Activated naive CD8-positive, alpha-beta T cell treated with anti-CD3 and anti-CD28 coated beads, Interleukin-2, amount 10 ng/mL, durations not matched to agents 7 days and 5 days (primary cell): ENCODE measurements around the gene ZNF709. TPM values are rescaled to one million over a fixed set of nuclear protein-coding genes. Genes with fewer than 3 reads are reported as not detected.
"Not testable (repeated sequence)": the region's sequence is repeated elsewhere in the genome, so short reads cannot be mapped to it uniquely, and the experiment has no call there.

Experiments
- ATAC-seq: fragments of 150-1000 bp; cut with Tn5 transposase; one replicate; pipeline ENCODE4 v1.10.0; 2021; ENCODE audit warnings: low read depth, moderate library complexity
- POLR2A ChIA-PET: fragments of 350-600 bp; sonication (Branson Sonifier 250); formaldehyde crosslinking; loops from one replicate; lab custom pipeline; 2021; ENCODE audit warnings: antibody characterized with exemption; lab: Charles Lee
- DNase-seq: peaks from one replicate; pipeline ENCODE4 v3.0.0; 2021
- H3K27ac Mint-ChIP-seq: one replicate; pipeline ENCODE4 v1.8.0; 2022; ENCODE audit warnings: mild to moderate bottlenecking, mixed read lengths
- H3K27me3 Mint-ChIP-seq: one replicate; pipeline ENCODE4 v1.8.0; 2022; ENCODE audit warnings: mild to moderate bottlenecking, moderate library complexity, mixed read lengths
- H3K36me3 Mint-ChIP-seq: one replicate; pipeline ENCODE4 v1.8.0; 2021; ENCODE audit warnings: mild to moderate bottlenecking, mixed read lengths
- H3K4me1 Mint-ChIP-seq: one replicate; pipeline ENCODE4 v1.8.0; 2021; ENCODE audit warnings: mixed read lengths
- H3K4me3 Mint-ChIP-seq: one replicate; pipeline ENCODE4 v1.8.0; 2022; ENCODE audit warnings: mild to moderate bottlenecking, moderate library complexity, mixed read lengths
- H3K9me3 Mint-ChIP-seq: one replicate; pipeline ENCODE4 v1.8.0; 2021; ENCODE audit warnings: mixed read lengths
- total RNA-seq, 2 experiments: library from RNA; stranded (reverse); gene quantifications; one replicate each; pipeline ENCODE4 v1.2.3, GENCODE V29; 2021

Gene ZNF709
- total RNA-seq, 2 experiments from 2014 or later: 4.9 to 5.0 TPM

DNA sequence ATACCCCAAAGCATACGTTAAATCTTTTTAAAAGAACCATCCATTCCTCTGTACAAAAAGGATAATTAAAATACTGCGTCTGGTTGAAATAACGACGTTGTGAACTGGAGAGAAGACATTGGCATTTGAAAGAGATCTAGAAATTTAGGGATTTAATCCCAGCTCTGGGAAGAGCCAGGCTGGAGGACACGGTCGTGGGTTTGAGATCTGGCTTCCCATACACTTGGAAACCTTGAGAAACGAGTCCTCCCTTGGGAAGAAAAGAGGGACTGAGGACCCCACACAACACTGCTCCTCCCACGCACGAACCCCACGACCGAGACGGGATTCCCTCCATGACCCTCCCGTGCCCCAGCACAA is 625 bp downstream of the ZNF709 start:
- Mint-ChIP-seq H3K27me3 (no peaks in the 10 kb centered on the region), H3K4me1 (peaks cover 24% of the 10 kb centered on the region), H3K27ac (peak overlapping the region; percentile 60), H3K9me3 (peaks cover 1% of the 10 kb centered on the region), H3K4me3 (peak overlapping the region; percentile 90), H3K36me3 (peaks cover 8% of the 10 kb centered on the region)
- ATAC-seq: no peak
- DNase-seq: no peak
- POLR2A ChIA-PET: interaction anchor here (2.3 kb wide), 1 partner anchor 12 kb away, joined by 12 read pairs; no protein-coding TSS in a partner anchor

DNA sequence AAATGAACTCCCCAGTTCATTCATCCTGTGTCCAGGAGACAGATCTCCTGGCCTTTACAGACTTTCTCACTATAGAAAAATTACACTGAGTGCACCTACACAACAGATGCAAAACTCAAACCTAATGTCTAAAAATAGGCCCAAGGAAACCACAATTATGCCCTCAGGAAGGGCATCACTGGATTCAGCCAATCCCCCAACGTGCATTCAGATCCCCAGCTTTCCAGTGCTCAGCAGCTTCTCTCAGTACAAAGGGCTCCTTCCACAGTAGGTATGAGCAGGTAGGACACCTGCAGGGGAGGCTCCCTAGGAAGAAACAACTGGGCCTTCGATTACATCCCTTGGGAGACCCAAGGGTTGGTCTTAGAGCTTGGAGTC is 2.1 kb downstream of the ZNF709 start:
- POLR2A ChIA-PET: interaction anchor here (0.6 kb wide), 1 partner anchor 149 kb away, joined by 3 read pairs; the partner anchor contains the start of gene ZNF563
- H3K9me3 Mint-ChIP-seq: peaks cover under 1% of the 10 kb centered on the region
- no peaks in the 10 kb centered on the region for H3K27me3 Mint-ChIP-seq
- no peak for DNase-seq
- H3K4me3 Mint-ChIP-seq: peak overlapping the region; percentile 7
- H3K4me1 Mint-ChIP-seq: peaks cover 31% of the 10 kb centered on the region
- H3K27ac Mint-ChIP-seq: no peak overlapping the region
- peaks cover 11% of the 10 kb centered on the region for H3K36me3 Mint-ChIP-seq
- no peak for ATAC-seq

DNA sequence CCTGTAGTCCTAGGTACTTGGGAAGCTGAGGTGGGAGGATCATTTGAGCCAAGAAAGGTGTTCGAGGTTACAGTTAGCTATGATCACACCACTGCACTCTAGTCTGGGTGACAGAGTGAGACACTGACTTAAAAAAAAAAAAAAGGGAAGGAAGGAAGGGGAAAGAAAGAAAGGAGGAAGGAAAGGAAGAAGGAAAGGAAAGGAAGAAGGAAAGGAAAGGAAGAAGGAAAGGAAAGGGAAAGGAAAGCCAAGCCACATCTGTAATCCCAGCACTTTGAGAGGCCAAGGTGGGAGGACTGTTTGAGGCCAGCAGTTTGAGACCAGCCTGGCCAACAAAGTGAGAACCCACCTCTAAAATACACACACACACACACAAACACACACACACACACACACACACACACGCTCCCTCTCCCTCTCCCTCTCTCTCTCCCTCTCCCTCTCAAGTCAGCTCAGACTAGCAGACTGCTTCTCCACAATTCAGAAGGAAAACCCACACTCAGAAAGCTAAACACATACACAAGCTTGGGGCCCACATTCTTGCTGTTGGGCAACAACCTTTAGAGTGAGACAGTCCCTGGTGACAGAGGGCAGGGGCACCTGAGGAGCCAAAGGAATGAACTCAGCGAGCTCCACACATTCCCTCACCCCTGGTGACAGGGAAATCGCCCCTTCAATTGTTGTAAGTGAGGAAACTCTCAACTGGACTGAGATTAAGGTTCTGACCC is 2.7 kb downstream of the ZNF709 start:
- Mint-ChIP-seq H3K9me3 (no peaks in the 10 kb centered on the region), H3K4me1 (peaks cover 31% of the 10 kb centered on the region), H3K27me3 (no peaks in the 10 kb centered on the region), H3K27ac (peak overlapping the region; percentile 5), H3K36me3 (peaks cover 11% of the 10 kb centered on the region), H3K4me3 (peak overlapping the region; percentile 29)
- DNase-seq: no peak
- no peak for ATAC-seq
- POLR2A ChIA-PET: interaction anchor here (0.8 kb wide), 1 partner anchor 184 kb away, joined by 4 read pairs; no protein-coding TSS in a partner anchor

DNA sequence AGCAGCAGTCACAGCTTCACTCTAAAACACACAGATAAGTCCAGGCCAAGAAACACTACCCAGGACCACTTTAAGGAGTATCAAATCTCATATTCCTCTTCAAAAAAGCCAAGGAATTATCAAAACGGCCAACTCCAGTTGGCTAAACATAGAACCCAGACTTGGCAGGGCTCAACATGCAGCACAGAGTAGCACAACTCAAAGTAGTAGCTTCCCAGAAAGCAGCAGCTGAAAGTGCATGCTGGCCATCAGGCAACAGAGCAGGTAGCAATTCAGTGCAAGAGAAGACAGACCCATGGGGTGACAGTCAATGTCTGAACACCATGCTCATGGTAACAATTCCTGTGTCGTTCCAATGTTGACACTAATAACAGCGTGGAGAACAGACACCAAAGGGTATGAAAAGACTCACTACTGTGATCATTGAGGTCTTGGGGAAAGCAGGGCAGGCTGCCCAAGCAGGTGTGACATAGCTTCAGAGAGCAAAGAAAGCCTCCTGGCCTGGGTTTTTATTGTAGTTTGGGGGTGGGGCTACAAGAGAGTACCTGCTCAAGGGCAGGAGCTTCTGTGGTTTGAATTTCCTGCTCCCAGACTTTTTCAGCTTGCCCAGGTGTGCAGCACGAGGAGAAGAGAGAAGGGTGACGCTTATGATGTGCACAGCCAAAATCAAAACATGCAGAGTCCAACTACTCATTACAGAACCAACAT is 6.2 kb downstream of the ZNF709 start:
- Mint-ChIP-seq H3K36me3 (peaks cover 17% of the 10 kb centered on the region), H3K4me3 (no peak overlapping the region), H3K4me1 (peaks cover 19% of the 10 kb centered on the region), H3K9me3 (peaks cover 4% of the 10 kb centered on the region), H3K27ac (no peak overlapping the region), H3K27me3 (no peaks in the 10 kb centered on the region)
- ATAC-seq (no peak), DNase-seq (no peak)
- POLR2A ChIA-PET: no interaction called here

DNA sequence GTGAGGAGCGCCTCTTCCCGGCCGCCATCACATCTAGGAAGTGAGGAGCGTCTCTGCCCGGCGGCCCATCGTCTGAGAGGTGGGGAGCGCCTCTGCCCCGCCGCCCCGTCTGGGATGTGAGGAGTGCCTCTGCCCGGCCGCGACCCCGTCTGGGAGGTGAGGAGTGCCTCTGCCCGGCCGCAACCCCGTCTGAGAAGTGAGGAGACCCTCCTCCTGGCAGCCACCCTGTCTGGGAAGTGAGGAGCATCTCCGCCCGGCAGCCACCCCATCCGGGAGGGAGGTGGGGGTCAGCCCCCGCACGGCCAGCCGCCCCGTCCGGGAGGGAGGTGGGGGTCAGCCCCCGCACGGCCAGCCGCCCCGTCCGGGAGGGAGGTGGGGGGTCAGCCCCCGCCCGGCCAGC is 17.0 kb downstream of the ZNF709 start:
- H3K27ac Mint-ChIP-seq, H3K27me3 Mint-ChIP-seq, POLR2A ChIA-PET, ATAC-seq, H3K4me1 Mint-ChIP-seq, H3K4me3 Mint-ChIP-seq, DNase-seq: not testable (repeated sequence)
- H3K9me3 Mint-ChIP-seq: peaks cover 24% of the 10 kb centered on the region
- H3K36me3 Mint-ChIP-seq: peaks cover 30% of the 10 kb centered on the region

DNA sequence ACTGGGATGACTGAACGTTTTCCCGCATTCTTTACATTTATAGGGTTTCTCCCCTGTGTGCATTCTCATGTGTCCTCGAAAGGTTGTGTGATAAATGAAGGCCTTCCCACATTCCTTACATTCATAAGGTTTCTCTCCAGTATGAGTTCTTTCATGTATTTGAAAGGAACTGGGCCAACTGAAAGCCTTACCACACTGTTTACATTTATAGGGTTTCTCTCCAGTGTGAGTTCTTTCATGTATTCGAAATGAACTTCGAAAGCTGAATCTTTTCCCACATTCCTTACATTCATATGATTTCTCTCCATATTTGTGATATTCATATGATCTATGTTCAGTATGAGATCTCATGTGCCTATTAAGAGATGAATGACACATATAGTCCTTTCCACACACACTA is 19.4 kb downstream of the ZNF709 start:
- Mint-ChIP-seq H3K27me3 (no peaks in the 10 kb centered on the region), H3K36me3 (peaks cover 31% of the 10 kb centered on the region), H3K9me3 (peaks cover 25% of the 10 kb centered on the region), H3K4me1 (no peaks in the 10 kb centered on the region), H3K4me3 (no peak overlapping the region), H3K27ac (no peak overlapping the region)
- POLR2A ChIA-PET: interaction anchor here (0.6 kb wide), 1 partner anchor 415 kb away, joined by 3 read pairs; no protein-coding TSS in a partner anchor
- no peak for DNase-seq
- no peak for ATAC-seq

DNA sequence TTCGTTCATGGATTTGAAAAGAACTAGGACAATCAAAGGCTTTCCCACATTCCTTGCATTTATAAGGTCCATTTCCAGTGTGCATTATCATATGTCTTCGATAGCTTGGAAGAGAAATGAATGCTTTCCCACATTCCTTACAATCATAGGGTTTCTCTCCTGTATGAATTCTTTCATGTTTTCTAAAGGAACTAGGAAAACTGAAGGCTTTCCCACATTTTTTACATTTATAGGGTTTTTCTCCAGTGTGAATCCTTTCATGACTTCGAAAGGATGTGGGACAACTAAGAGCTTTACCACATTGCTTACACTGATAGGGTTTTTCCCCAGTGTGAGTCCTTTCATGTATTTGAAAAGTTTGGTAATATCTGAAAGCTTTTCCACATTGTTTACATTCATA is 19.8 kb downstream of the ZNF709 start:
- Mint-ChIP-seq H3K27me3 (no peaks in the 10 kb centered on the region), H3K4me1 (no peaks in the 10 kb centered on the region), H3K9me3 (peaks cover 22% of the 10 kb centered on the region), H3K36me3 (peaks cover 32% of the 10 kb centered on the region), H3K27ac (no peak overlapping the region), H3K4me3 (no peak overlapping the region)
- ATAC-seq (no peak), DNase-seq (no peak)
- POLR2A ChIA-PET: no interaction called here

DNA sequence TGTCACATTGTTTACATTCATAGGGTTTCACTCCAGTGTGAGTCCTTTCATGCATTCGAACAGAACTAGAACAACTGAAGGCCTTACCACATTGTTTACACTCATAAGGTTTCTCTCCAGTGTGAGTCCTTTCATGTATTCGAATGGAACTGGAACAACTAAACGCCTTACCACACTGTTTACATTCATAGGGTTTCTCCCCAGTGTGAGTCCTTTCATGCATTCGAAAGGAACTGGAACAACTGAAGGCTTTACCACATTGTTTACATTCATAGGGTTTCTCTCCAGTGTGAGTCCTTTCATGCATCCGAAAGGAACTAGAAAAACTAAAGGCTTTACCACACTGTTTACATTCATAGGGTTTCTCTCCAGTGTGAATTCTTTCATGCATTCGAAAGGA is 20.5 kb downstream of the ZNF709 start:
- H3K27ac Mint-ChIP-seq, POLR2A ChIA-PET, H3K4me1 Mint-ChIP-seq, DNase-seq, H3K4me3 Mint-ChIP-seq, H3K27me3 Mint-ChIP-seq, ATAC-seq: not testable (repeated sequence)
- Mint-ChIP-seq H3K36me3 (peaks cover 38% of the 10 kb centered on the region), H3K9me3 (peaks cover 25% of the 10 kb centered on the region)

DNA sequence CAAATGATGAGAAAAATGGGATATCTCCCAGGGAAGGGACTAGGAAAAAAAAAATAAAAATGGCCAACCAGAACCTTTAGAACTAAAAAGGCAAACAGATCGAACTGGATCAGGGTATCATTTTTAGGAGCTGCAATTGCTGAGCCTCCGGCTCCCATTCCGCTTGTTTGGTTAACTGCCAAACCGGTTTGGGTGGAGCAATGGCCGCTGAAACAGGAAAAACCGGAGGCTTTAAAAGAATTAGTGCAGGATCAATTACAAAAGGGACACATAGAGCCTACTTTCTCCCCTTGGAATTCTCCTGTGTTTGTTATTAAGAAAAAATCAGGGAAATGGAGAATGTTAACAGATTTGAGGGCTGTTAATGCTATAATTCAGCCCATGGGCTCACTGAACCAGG is 31.1 kb downstream of the ZNF709 start:
- H3K9me3 Mint-ChIP-seq: peaks cover 32% of the 10 kb centered on the region
- H3K4me1 Mint-ChIP-seq: no peaks in the 10 kb centered on the region
- H3K36me3 Mint-ChIP-seq: peaks cover 18% of the 10 kb centered on the region
- POLR2A ChIA-PET: no interaction called here
- no peak for DNase-seq
- ATAC-seq: no peak
- H3K4me3 Mint-ChIP-seq: no peak overlapping the region
- no peak overlapping the region for H3K27ac Mint-ChIP-seq
- no peaks in the 10 kb centered on the region for H3K27me3 Mint-ChIP-seq

DNA sequence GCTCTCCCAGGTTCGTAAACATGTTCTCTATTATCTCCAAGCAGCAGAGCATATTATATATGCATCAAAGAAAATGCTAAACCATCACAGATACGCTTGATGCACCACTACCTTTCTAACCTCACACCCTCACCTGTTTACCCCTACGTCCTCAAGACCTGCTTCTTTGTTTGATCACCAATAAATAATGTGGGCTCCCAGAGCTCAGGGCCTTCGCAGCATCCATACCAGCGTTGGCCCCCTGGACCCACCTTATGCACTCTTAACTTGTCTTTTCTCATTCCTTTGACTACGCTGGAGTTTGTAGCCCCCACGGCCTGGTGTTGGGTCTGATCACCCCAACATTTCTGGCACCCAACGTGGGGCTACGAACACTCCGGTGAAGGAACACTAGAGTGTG is 33.8 kb downstream of the ZNF709 start:
- ATAC-seq (no peak), DNase-seq (no peak)
- Mint-ChIP-seq H3K4me3 (no peak overlapping the region), H3K36me3 (peaks cover 6% of the 10 kb centered on the region), H3K9me3 (peaks cover 28% of the 10 kb centered on the region), H3K4me1 (no peaks in the 10 kb centered on the region), H3K27me3 (no peaks in the 10 kb centered on the region), H3K27ac (no peak overlapping the region)
- POLR2A ChIA-PET: interaction anchor here (1.3 kb wide), 1 partner anchor 44 kb away, joined by 3 read pairs; no protein-coding TSS in a partner anchor

DNA sequence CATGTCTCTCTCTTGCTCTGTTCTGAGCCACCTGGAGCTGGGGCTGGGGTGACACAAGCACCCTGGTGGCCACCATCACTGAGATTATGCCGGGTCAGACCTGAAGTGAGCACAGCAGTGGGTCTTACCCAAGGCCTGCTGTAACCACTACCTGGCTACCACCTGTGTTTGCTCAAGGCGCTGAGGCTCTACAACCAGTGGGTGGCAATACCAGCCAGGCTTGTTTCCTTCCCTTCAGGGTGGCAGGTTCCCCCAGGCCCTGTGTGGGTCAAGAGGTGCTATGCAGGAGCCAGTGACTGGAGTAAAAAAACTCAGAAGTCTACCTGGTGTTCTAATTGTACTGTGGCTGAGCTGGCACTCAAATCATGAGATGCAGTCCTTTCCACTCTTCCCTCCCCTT is 35.8 kb downstream of the ZNF709 start:
- Mint-ChIP-seq H3K36me3 (peaks cover 7% of the 10 kb centered on the region), H3K4me1 (no peaks in the 10 kb centered on the region), H3K4me3 (no peak overlapping the region), H3K9me3 (peaks cover 27% of the 10 kb centered on the region), H3K27me3 (peaks cover 2% of the 10 kb centered on the region), H3K27ac (no peak overlapping the region)
- no peak for DNase-seq
- ATAC-seq: no peak
- POLR2A ChIA-PET: interaction anchor here (1.1 kb wide), 1 partner anchor 115 kb away, joined by 3 read pairs; the partner anchor contains the start of gene ZNF563

DNA sequence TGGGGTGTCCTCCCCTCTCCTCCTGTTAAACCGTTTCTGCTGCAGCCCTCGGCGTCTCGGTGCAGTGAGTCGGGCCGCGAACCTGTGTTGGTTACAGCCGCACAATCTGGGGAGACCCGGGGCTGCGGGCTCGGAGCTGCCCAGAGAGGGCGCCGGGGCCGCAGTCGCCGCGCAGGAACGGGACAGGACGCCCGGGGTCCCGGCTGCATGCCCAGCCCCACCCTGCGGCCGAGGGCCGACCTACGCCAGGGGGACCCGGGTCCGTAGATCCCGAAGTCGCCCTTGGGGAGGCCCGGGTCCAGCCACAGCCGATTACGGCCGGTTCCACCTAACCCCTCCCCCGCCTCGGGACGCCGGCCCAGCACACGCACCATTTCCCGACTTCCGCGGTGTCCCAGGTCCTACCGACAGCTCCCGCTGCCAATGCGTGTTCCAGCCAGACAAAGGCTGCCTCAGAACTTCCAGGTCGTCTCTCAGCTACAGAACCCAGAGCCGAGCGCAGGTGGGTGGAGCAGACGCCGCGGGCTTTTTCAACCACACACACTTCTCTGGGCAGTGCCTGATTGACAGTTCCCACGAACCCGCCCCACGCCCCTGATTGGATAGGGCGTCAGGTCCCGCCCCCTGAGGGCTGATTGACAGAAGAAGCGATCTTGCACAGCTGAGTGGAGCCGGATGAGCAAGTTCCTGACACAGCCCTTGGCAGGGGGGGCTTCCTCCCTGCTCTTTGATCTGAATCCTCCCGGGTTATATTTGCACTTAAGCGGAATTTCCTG is 43.9 kb downstream of the ZNF709 start, which contains the start of gene ZNF443:
Gene ZNF443, minus strand, starts transcription at position 481 of the 776 bp plus-strand sequence. Its CDS starts 107 bp downstream, at position 374.
- Mint-ChIP-seq H3K4me3 (peak within 1 kb of the TSS; percentile 99), H3K27ac (peak within 1 kb of the TSS; percentile 91), H3K4me1 (peaks cover 11% of the 10 kb centered on the region), H3K36me3 (peaks cover 30% of the 10 kb centered on the region), H3K27me3 (peaks cover 2% of the 10 kb centered on the region), H3K9me3 (peaks cover 20% of the 10 kb centered on the region)
- ATAC-seq (peak; percentile 98), DNase-seq (peak; percentile 98)
- POLR2A ChIA-PET: interaction anchor here (0.6 to 1.2 kb wide), 10 partner anchors 40 to 674 kb away, joined by 3 to 11 read pairs (median 4); partner anchors contain the start of genes DHPS, ZNF136, ZNF441 and ZNF442
